AG04450 (cell line): Measurements from ENCODE around the gene THADA. TPM values are rescaled to one million over a fixed set of nuclear protein-coding genes. Genes with fewer than 3 reads are reported as not detected.

Source experiments
- CTCF ChIA-PET: fragments of 300-600, 350-600 bp; formaldehyde crosslinking; extraction: SDS; loops from one replicate; lab custom pipeline; 2022; ENCODE audit warnings: antibody characterized with exemption, inconsistent platforms; lab: Charles Lee
- POLR2A ChIA-PET: fragments of 350-600 bp; formaldehyde crosslinking; extraction: SDS; loops from one replicate; lab custom pipeline; 2021; ENCODE audit warnings: antibody characterized with exemption, inconsistent platforms; lab: Yijun Ruan, JAX
- DNase-seq: peaks from one replicate; pipeline ENCODE4 v3.0.0-alpha.2; 2011; ENCODE audit warnings: low read depth, low spot score
- H3K27ac ChIP-seq: one replicate; pipeline ENCODE4 v1.5.1; 2012; ENCODE audit warnings: low read depth, low read length, control low read depth
- H3K27me3 ChIP-seq: one replicate; pipeline ENCODE4 v1.6.0; 2012; ENCODE audit warnings: low read length; ENCODE audit not compliant: control insufficient read depth, insufficient read depth
- H3K4me3 ChIP-seq: 2 replicates; pipeline ENCODE4 v1.5.1; 2011; ENCODE audit warnings: mild to moderate bottlenecking, low read depth, low read length, control low read depth
- H3K9me3 ChIP-seq: 2 replicates; pipeline ENCODE4 v1.5.1; 2012; ENCODE audit warnings: low read length; ENCODE audit not compliant: control insufficient read depth, insufficient read depth
- polyA plus RNA-seq: library from polyadenylated mRNA; depleted of rRNA; stranded (reverse); fragments of >200 nt; gene quantifications from 2 replicates; pipeline ENCODE4 v1.2.3, GENCODE V29; 2011
- TF ChIP-seq, protein P1 (sequence below): IDR thresholded peaks from 2 replicates; pipeline ENCODE4 v1.5.1; 2011; ENCODE audit warnings: low read depth, low read length, control low read depth, inconsistent platforms

Gene THADA
- polyA plus RNA-seq, 1 experiment = 15.0 TPM

DNA sequence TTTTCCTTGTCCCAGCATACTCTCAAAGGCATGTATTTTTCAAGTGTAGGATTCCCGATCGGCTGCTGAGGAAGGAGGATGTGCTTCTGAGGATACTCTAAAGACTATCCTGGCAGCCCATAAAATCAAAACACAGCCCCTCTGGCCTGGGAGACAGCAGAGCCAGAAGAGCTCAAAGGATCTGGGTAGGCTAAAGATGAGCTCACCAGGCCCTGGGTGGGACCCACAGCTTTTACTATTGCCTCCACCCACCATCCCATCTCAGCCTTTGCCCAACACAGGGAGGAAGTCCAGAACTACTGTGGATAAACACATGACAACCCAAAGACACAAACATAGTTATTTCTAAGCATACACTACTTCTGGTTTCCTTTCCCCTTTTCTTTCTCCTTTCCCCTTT lies 290.3 kb downstream of the THADA start:
- ChIA-PET POLR2A (no interaction called here), CTCF (no interaction called here)
- DNase-seq = no peak

DNA sequence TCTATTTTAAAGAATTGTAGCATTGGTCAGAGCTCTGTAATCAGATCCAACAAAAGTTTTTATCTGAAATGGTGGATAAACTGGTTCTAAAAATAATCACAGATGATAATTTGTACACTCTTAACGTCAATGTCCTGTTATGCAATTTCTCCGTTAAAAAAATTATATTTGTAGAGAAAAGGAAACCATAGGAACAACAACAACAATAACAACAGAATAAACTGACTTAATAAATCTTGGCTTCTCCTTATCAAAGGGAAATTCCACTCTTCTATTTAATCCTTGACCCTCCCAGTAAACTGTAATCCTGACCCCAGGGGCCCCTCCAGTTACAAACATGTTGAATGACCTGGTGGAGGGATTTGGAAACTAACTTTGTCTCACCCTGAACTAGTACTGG lies 290.8 kb downstream of the THADA start:
- H3K27me3 ChIP-seq = no peaks in the 10 kb centered on the region
- POLR2A ChIA-PET = no interaction called here
- no peak overlapping the region for H3K27ac ChIP-seq
- TF ChIP-seq, protein P1, sequence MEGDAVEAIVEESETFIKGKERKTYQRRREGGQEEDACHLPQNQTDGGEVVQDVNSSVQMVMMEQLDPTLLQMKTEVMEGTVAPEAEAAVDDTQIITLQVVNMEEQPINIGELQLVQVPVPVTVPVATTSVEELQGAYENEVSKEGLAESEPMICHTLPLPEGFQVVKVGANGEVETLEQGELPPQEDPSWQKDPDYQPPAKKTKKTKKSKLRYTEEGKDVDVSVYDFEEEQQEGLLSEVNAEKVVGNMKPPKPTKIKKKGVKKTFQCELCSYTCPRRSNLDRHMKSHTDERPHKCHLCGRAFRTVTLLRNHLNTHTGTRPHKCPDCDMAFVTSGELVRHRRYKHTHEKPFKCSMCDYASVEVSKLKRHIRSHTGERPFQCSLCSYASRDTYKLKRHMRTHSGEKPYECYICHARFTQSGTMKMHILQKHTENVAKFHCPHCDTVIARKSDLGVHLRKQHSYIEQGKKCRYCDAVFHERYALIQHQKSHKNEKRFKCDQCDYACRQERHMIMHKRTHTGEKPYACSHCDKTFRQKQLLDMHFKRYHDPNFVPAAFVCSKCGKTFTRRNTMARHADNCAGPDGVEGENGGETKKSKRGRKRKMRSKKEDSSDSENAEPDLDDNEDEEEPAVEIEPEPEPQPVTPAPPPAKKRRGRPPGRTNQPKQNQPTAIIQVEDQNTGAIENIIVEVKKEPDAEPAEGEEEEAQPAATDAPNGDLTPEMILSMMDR = no peak
- DNase-seq = no peak
- H3K9me3 ChIP-seq = no peaks in the 10 kb centered on the region
- CTCF ChIA-PET = interaction anchor here (0.7 kb wide), 2 partner anchors 40 to 222 kb away, joined by 3 read pairs; no protein-coding TSS in a partner anchor
- H3K4me3 ChIP-seq = no peak overlapping the region

More for the DNA sequence above, 290.3 kb downstream of the THADA start:
- TF ChIP-seq, protein P1 = no peak
- H3K9me3 ChIP-seq = no peaks in the 10 kb centered on the region
- H3K27me3 ChIP-seq = no peaks in the 10 kb centered on the region
- H3K27ac ChIP-seq = no peak overlapping the region
- no peak overlapping the region for H3K4me3 ChIP-seq

- H3K27ac ChIP-seq = no peak overlapping the region
- no peak for DNase-seq
- H3K27me3 ChIP-seq = no peaks in the 10 kb centered on the region
- H3K9me3 ChIP-seq = no peaks in the 10 kb centered on the region
- TF ChIP-seq, protein P1 = no peak
- POLR2A ChIA-PET = no interaction called here
- H3K4me3 ChIP-seq = no peak overlapping the region
- CTCF ChIA-PET = interaction anchor here (1.2 kb wide), 1 partner anchor 181 kb away, joined by 7 read pairs; no protein-coding TSS in a partner anchor
Measured at GRCh38 chr2:43303889-43304288, 291.9 kb downstream of the THADA start.

DNA sequence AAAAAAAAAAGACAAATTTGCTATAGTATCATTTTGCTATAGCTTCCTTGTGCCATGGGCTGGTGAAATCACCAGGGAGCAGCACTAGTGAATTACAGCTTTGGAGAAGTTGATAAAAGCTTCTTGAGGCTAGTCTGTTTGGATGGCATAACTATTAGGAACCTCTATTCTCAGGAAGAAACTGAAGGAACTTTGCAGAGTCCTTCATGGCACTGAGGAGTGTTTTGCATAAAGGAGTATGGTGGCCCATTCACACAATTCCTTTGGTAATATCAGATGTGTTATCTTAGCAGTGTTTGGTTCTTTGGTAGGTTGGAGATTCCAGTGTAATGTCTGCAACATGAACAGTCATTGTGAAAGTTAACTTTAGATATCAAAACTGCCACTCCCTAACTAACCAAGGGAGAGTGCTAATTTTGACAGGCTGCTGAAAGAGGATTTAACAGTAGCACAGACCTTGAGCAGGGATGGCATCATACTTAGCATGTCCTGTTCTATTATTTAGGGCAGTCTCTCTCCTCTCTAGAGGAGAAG lies 292.8 kb downstream of the THADA start:
- CTCF ChIA-PET = interaction anchor here (0.7 to 1.2 kb wide), 2 partner anchors 182 to 448 kb away, joined by 3 to 7 read pairs; no protein-coding TSS in a partner anchor
- H3K27ac ChIP-seq = no peak overlapping the region
- POLR2A ChIA-PET = no interaction called here
- DNase-seq = no peak
- TF ChIP-seq, protein P1 = no peak
- no peaks in the 10 kb centered on the region for H3K27me3 ChIP-seq
- no peak overlapping the region for H3K4me3 ChIP-seq
- no peaks in the 10 kb centered on the region for H3K9me3 ChIP-seq

DNA sequence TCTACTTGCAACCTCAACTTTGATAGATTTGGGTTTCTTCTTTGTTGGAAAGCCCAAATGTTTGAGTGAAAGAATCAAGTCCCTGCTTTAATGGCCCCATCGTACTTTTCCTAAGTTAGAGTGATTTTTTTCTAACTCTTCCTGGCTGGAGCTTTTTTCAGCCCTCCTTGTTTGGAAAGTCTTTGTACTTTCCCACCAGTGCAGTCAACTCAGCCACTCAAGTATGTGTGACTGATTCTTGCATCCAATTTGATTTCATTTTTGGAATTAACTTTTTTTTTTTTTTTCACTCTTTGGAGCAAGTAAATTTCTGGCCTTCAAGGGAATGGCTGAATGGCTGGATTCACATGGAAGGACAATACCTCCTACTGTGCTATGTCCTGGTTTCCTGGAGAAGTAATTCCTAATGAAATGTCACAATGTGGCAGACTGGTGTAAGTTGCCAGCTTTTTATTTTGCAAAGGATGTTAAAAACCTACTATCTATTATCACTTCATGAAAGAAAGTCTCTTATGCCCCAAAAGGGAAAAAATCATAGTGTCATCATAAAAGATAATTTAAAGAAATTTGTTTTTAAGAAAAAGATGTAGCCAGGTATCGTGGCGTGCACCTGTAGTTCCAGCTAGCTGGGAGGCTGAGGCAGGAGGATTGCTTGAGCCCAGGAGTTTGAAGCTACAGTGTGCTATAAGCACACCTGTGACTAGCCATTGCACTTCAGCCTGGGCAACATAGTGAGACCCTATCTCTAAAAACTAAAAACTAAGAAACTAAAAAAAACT lies 293.5 kb downstream of the THADA start:
- ChIA-PET CTCF (interaction anchor here (0.7 to 0.9 kb wide), 2 partner anchors 47 to 447 kb away, joined by 3 read pairs; no protein-coding TSS in a partner anchor), POLR2A (no interaction called here)
- H3K4me3 ChIP-seq = no peak overlapping the region
- no peaks in the 10 kb centered on the region for H3K27me3 ChIP-seq
- no peak for DNase-seq
- TF ChIP-seq, protein P1 = no peak
- no peaks in the 10 kb centered on the region for H3K9me3 ChIP-seq
- H3K27ac ChIP-seq = no peak overlapping the region
